ENCODE data around the gene APC.

The APC gene

GRCh38 chr5:112697833-112698232 lies 39.9 kb upstream of the APC start:
- Histone ChIP-seq H3K36me3 (no peaks in the 10 kb centered on the region), H3K4me3 (no peak overlapping the region), H3K4me1 (no peaks in the 10 kb centered on the region), H3K27me3 (no peaks in the 10 kb centered on the region), H3K27ac (no peak overlapping the region), H3K9me3 (no peaks in the 10 kb centered on the region)
- no peak for DNase-seq
- no peak for TF ChIP-seq CTCF (IDR thresholded peaks at IDR 0.05)
- intact Hi-C loops (cut with DNase I; ENCODE audit: low total_unique reads): no loop called here

- H3K4me1 ChIP-seq: peaks cover 0 to 10% (median 2%) of the 10 kb centered on the region in 4 donors
- H3K4me3 ChIP-seq: no peak overlapping the region
- TF ChIP-seq CTCF (IDR thresholded peaks at IDR 0.05): no peak
- H3K36me3 ChIP-seq: no peaks in the 10 kb centered on the region
- no peaks in the 10 kb centered on the region for H3K9me3 ChIP-seq
- intact Hi-C loops (cut with DNase I; ENCODE audit: low total_unique reads): no loop called here
- no peak for DNase-seq
- no peak overlapping the region for H3K27ac ChIP-seq
- H3K27me3 ChIP-seq: no peaks in the 10 kb centered on the region
These were observed 33.5 kb upstream of the APC start for GRCh38 chr5:112703866-112704820.

- H3K4me1 ChIP-seq: peaks cover 0 to 33% (median 18%) of the 10 kb centered on the region in 4 donors
- TF ChIP-seq CTCF (IDR thresholded peaks at IDR 0.05): no peak
- H3K27ac ChIP-seq: peak overlapping the region; percentile 87 to 95
- DNase-seq: no peak
- peak overlapping the region; percentile 82 to 88 for H3K4me3 ChIP-seq
- no peaks in the 10 kb centered on the region for H3K9me3 ChIP-seq
- no peaks in the 10 kb centered on the region for H3K36me3 ChIP-seq
- H3K27me3 ChIP-seq: no peaks in the 10 kb centered on the region
- intact Hi-C loops (cut with DNase I; ENCODE audit: low total_unique reads): no loop called here
These were observed 31.2 kb upstream of the APC start for GRCh38 chr5:112706446-112707016.

GRCh38 chr5:112707187-112708102 lies 30.2 kb upstream of the APC start:
- peak; percentile 97 to 99 for DNase-seq
- Histone ChIP-seq H3K4me3 (peak overlapping the region; percentile 82 to 88), H3K27ac (peak overlapping the region; percentile 87 to 95), H3K27me3 (no peaks in the 10 kb centered on the region), H3K36me3 (no peaks in the 10 kb centered on the region), H3K9me3 (no peaks in the 10 kb centered on the region), H3K4me1 (peaks cover 0 to 37% (median 20%) of the 10 kb centered on the region in 4 donors)
- intact Hi-C loops (cut with DNase I; ENCODE audit: low total_unique reads): no loop called here
- peak in 1 of 2 experiments; percentile 7 for TF ChIP-seq CTCF (IDR thresholded peaks at IDR 0.05)

- Histone ChIP-seq H3K27ac (peak overlapping the region; percentile 87 to 95), H3K27me3 (no peaks in the 10 kb centered on the region), H3K4me3 (peak overlapping the region; percentile 82 to 88), H3K9me3 (no peaks in the 10 kb centered on the region), H3K36me3 (no peaks in the 10 kb centered on the region), H3K4me1 (peaks cover 0 to 39% (median 21%) of the 10 kb centered on the region in 4 donors)
- intact Hi-C loops (cut with DNase I; ENCODE audit: low total_unique reads): no loop called here
- DNase-seq: no peak
- no peak for TF ChIP-seq CTCF (IDR thresholded peaks at IDR 0.05)
These were observed 29.5 kb upstream of the APC start for GRCh38 chr5:112708103-112708622.

Measured in tibial artery (tissue), 4 donors.